Measurements from ENCODE around the gene ETV4.

The ETV4 gene

GRCh38 chr17:43546319-43547188 is at the start of gene ETV4:
Gene ETV4, minus strand, starts transcription at chr17:43546340. Its CDS starts 723 bp downstream, at chr17:43545617.
- in situ Hi-C loops (cut with MboI; ENCODE audit: low sequenced_read_pairs) = no loop called here

DNA sequence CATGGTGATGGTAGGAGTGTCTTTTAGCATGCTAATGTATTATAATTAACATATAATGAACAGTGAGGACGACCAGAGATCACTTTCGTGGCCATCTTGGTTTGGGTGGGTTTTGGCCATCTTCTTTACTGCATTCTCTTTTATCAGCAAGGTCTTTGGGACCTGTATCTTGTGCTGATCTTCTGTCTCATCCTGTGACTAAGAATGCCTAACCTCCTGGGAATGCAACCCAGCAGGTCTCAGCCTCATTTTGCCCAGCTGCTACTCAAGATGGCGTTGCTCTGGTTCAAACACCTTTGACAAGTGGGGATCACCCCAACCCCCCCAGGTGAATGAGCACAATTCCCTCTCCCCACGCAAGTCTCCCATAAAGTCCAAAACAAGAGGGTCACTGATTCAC is 49.3 kb upstream of the ETV4 start:
- in situ Hi-C loops (cut with MboI; ENCODE audit: low sequenced_read_pairs) = no loop called here

DNA sequence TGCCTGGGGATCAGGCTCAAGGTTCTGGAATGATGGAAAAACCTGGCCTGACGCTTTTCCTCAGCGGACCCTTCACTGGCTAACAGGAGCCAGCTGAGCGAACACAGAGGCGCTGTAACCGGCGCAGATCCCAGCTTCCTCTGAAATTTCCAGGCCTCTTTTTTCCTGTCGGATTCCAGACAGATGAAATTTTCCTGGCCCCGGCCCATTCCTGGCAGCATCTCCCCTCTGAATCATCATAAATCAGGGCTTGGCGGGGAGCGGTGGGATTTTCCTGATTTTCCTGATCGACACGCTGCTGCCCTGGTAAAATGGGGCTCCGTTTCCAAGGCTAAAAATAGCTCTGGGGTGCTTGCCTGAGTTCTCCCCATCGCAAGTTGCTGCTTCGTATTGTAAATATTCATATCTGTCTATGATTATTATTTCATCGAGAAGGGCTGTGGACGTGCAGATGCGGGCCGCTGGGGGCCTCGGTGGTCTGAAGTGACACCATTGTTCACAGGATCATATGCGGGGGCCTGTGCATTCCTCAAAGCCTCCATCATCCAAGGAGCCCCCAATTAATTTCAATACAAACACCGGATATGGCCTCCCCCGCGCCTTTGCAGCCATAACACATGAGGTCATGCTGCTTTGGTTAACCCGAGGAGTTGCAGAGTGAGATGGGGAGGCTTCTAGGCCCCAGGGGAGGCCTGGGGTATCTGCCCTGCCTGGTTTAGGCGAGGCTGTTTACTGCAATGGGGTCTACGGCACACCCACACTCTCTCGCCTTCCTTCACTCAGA is 45.8 kb upstream of the ETV4 start:
- in situ Hi-C loops (cut with MboI; ENCODE audit: low sequenced_read_pairs) = no loop called here

GRCh38 chr17:43591001-43591400 is 44.9 kb upstream of the ETV4 start:
- in situ Hi-C loops (cut with MboI; ENCODE audit: low sequenced_read_pairs) = no loop called here

GRCh38 chr17:43588664-43589435 is 42.7 kb upstream of the ETV4 start:
- in situ Hi-C loops (cut with MboI; ENCODE audit: low sequenced_read_pairs) = no loop called here

DNA sequence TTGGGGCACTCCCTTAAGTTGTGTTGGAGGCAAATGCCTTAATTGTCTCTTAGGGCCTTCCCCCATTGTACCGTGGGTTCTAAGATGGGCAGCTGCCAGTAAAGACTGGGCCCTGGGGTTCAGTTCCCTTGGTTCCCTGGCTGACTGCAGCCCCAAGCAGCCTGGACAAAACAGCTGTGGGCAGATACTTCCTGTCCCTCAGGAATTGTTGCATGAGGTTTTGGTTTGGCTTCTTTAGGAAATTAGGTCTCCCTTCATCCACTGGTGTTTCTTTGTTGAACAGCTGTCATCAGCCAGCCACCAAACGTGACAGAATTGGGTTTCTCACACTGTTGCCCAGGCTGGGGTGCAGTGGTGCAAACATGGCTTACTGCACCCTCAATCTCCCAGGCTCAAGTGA is 42.0 kb upstream of the ETV4 start:
- in situ Hi-C loops (cut with MboI; ENCODE audit: low sequenced_read_pairs) = no loop called here

GRCh38 chr17:43587647-43588046 is 41.5 kb upstream of the ETV4 start:
- in situ Hi-C loops (cut with MboI; ENCODE audit: low sequenced_read_pairs) = no loop called here

- in situ Hi-C loops (cut with MboI; ENCODE audit: low sequenced_read_pairs) = no loop called here
Observed at GRCh38 chr17:43584666-43585102, 38.5 kb upstream of the ETV4 start.

GRCh38 chr17:43583332-43583731 is 37.2 kb upstream of the ETV4 start:
- in situ Hi-C loops (cut with MboI; ENCODE audit: low sequenced_read_pairs) = no loop called here

GRCh38 chr17:43581613-43582012 is 35.5 kb upstream of the ETV4 start:
- in situ Hi-C loops (cut with MboI; ENCODE audit: low sequenced_read_pairs) = no loop called here

GRCh38 chr17:43581130-43581529 is 35.0 kb upstream of the ETV4 start:
- in situ Hi-C loops (cut with MboI; ENCODE audit: low sequenced_read_pairs) = no loop called here

DNA sequence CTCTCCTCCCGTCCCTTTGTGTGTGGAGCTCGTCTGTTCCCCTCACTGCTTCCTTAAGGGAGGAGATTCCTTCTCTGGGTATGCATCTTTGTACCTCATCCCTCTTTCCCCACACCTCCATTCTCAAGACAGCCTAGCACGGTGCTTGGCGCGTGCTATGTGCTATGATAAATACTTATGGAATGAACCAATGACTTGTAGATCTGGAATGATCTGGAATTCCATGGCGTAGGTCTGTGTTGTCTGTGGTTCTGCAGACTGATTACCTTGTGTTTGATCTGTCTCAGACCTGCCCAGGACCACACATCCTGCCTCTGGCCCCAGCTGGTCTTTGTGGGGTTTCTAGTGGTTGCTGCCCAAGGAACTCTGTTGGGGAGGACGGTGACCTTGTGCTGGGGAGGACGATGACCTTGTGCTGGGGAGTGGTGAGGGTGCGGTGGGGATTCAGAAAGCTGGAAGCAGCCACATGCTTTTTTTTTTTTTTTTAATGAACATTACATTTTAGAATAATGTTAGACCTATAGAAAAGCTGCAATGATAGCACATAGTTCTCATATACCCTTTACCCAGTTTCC is 33.5 kb upstream of the ETV4 start:
- in situ Hi-C loops (cut with MboI; ENCODE audit: low sequenced_read_pairs) = loop anchor here (5.0 to 10.0 kb wide), 2 partner anchors 93 to 185 kb away; no protein-coding TSS in a partner anchor

GRCh38 chr17:43578699-43579565 is 32.8 kb upstream of the ETV4 start:
- in situ Hi-C loops (cut with MboI; ENCODE audit: low sequenced_read_pairs) = loop anchor here (5.0 to 10.0 kb wide), 2 partner anchors 93 to 186 kb away; no protein-coding TSS in a partner anchor

GRCh38 chr17:43578404-43578698 is 32.2 kb upstream of the ETV4 start:
- in situ Hi-C loops (cut with MboI; ENCODE audit: low sequenced_read_pairs) = loop anchor here (5.0 to 10.0 kb wide), 2 partner anchors 94 to 186 kb away; no protein-coding TSS in a partner anchor

DNA sequence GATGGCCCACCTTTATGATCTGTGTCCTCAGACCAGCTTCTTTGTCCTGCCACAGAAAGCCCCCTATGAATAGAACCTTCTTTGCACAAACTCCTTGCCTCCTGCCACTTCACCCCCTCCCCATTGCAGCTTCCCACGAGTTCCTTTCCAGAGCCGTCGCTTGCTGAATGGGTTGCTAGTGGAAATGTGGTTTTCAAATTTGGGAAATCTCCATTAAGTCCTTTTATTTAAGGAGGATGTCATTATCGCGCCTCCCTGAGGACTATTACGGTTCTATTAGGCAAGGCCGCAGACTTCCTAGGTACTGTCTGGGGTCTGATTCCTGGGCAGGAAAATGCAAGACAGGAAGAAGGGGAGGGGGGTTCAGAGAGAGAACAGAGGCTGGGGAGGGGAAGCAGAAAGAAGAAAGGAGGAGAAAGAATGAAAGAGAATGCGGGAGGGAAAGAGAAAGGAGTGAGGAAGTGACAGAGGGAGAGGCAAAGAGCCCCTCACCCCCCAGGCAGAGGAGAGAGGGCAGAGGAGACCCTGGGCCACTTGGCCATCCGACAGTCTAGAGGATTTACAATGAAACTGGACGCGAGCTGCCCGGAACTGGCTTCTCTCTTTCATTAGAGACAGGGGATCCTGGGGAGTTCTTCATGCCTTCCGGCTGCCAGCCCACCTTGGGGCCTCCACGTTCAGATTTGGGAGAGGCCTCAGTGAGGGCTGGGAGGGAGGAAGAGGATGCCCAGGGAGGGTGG is 31.7 kb upstream of the ETV4 start:
- in situ Hi-C loops (cut with MboI; ENCODE audit: low sequenced_read_pairs) = loop anchor here (5.0 to 10.0 kb wide), 2 partner anchors 94 to 187 kb away; no protein-coding TSS in a partner anchor

GRCh38 chr17:43576563-43577229 is 30.6 kb upstream of the ETV4 start:
- in situ Hi-C loops (cut with MboI; ENCODE audit: low sequenced_read_pairs) = loop anchor here (5.0 to 10.0 kb wide), 2 partner anchors 96 to 188 kb away; no protein-coding TSS in a partner anchor

GRCh38 chr17:43574896-43575525 is 28.9 kb upstream of the ETV4 start:
- in situ Hi-C loops (cut with MboI; ENCODE audit: low sequenced_read_pairs) = loop anchor here (5.0 to 10.0 kb wide), 2 partner anchors 97 to 190 kb away; no protein-coding TSS in a partner anchor

GRCh38 chr17:43574348-43574747 is 28.2 kb upstream of the ETV4 start:
- in situ Hi-C loops (cut with MboI; ENCODE audit: low sequenced_read_pairs) = loop anchor here (10.0 kb wide), 1 partner anchor 190 kb away; no protein-coding TSS in a partner anchor

All from HL-60/S4 treated with phorbol 12-myristate 13-acetate at 8.2 ng/mL for 4 days and 3 days (cell line).